ENCODE results near the gene GALNTL6.

GRCh38 chr4:172410363-172410762, 597.2 kb downstream of the GALNTL6 start:
- TF ChIP-seq ELF4 (IDR thresholded peaks at IDR 0.05) (no peak), ARNT (IDR thresholded peaks at IDR 0.05) (no peak), SP1 (IDR thresholded peaks at IDR 0.05) (no peak)
